Astrocyte of the hippocampus (primary cell): ENCODE data around the gene CDH2.

ENCODE experiments used
- DNase-seq: peaks from one replicate; pipeline ENCODE4 v3.0.0; 2011; ENCODE audit warnings: low read depth, low spot score

CDH2 gene

DNA sequence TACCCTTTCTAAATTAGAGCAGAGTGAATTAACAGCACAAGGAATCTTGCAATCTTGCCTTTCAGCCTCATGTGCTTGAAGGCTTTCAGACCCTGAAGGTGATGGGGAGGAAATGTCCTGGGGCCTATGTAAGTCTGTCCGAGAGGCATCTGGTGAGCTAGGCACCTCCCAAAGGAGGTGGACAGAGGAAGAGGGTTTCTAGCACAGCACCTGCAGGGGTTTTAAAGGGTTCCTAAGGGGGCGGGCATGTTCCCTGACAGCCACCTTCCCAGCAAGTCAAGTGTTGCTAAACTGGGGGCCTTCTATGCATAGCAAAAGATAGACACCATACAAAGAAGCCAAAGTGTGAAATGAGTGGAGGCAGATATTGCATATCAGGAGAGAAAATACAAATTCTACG lies 88.5 kb downstream of the CDH2 start:
- DNase-seq = no peak

DNA sequence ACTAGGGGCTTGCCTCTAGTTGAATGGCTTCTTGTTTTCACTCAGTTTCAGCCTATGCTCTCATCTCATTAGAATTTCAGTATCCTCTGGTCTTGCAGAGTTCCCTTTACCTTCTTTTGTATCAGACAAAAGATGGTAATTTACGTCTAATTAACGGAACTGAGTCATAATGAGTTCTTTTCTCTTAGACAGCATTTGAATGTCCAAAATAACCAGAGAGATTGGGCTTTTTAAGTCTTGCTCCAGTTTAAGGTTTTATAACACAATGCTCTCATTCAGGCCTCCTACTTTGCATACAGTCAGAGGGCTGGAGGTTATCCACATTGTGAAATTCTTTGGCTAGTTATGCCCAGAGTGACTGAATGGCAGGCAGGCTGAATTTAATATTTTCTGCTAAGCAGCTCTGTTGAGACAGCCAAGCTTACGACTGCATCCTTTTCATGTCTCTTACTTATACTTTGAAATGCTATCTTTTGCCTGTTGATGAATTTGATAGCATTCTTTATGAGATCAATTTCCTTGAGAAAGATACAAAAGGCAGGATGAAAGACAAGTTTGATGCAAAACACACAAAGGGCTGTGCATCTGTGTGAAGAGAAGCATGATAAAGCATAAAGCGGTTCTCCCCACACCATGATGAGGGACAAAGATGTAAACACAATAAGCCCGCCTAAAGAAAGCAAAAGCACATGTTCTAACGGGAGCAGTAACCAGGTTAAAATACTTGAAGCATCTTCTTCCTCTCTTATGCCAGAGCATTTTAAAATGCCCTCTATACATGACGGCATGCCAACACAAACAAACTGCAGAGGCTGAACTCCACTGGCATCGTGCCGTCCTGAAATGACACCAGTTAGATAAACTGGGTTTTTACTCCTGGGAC lies 90.0 kb downstream of the CDH2 start:
- peak; percentile 87 for DNase-seq

- no peak for DNase-seq
Observed at GRCh38 chr18:28081516-28081915, 95.4 kb downstream of the CDH2 start.

DNA sequence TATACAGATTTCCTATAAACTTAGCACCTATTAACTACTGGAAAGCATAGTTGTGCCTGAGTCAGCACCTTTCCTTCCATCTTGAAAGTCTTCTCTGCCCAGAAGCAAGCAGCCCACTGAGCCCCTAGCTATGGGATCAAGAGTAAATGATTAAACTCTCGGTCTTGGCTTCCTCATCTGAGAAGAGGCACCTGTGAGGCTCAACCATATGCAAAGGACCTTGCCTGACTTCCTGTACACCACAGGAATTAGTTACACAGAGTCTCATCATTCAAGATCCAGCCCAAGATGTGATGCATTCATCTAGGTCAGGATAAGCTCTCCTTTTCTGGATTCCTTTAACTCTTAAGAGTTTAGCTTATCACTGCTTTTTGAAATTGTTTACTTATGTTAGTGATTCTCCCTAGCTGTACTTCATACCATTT lies 96.0 kb downstream of the CDH2 start:
- no peak for DNase-seq

DNA sequence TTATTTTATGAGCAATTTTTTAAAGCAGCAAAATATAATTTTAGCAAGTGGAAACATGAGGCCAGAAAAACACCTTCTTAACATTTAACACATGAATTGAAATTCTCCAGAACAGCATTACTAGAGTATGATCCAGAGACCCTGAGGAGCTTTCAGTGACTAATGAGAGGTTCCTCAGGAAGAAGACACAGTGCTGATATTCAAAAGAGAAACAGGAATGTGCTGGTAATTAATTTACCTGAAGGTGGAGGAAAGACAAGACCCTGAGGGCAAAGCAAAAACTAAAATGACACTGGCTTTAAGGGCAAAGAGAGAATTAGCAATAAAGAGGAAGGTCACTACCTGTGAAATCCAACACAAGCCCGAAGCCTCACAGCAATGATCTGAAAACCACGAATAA lies 97.0 kb downstream of the CDH2 start:
- no peak for DNase-seq

- no peak for DNase-seq
Observed at GRCh38 chr18:28078849-28079248, 98.1 kb downstream of the CDH2 start.

DNA sequence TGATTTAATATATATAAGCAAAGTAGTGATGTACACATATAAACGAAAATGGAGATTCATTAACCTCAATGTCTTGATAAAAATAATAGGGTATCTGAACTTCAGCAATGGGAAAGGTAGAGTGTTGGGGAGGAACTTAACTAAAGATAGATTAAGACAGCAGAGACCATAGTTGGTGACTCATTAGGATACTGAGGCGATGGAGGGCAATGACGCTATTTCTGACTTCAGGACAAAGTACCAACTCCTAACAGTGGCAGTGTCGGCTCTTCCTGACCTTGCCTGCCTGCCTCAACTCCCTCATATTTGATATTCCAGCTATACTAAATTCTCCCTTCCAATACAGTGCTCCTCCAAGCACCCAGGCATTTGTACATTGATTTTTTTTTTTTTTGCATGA lies 98.6 kb downstream of the CDH2 start:
- no peak for DNase-seq

GRCh38 chr18:28075501-28075900 lies 101.4 kb downstream of the CDH2 start:
- DNase-seq = peak; percentile 41

DNA sequence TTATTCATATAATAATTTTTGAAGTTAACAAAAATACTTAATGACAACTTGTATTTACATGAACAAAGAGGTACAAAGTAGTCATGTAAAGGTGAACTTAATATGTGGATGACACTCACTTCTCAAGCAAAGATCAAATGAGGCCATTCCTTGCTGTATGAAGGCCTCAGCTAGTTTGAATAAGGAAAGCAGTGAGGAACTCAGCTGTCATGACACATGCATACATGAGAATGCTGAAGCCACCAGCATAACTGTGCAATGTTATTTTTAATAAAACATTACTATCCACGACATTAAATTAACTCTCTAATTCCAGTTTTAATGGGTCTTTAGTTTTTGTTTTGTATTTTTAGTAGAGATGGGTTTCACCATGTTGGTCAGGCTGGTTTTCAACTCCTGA lies 102.9 kb downstream of the CDH2 start:
- no peak for DNase-seq

DNA sequence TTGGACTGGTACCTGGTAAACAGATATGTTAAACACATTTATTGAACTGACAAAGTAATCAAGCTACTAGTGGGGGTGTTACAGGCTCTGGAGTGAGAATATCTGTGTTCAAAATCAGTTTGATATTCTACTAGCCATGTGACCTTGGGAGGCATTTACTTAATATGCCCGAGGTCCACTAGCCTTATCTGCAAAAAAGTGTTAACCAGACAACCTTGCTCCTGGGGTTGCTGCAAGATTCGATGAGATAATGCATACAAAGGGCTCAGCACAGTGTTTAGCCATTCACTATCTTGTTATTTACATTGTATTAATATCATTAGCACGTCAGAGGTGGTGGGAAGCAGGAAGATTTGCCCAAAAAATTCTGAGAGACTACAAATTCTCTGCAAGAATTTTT lies 103.3 kb downstream of the CDH2 start:
- DNase-seq = no peak

GRCh38 chr18:28071199-28071598 lies 105.7 kb downstream of the CDH2 start:
- DNase-seq = no peak

GRCh38 chr18:28068207-28068606 lies 108.7 kb downstream of the CDH2 start:
- no peak for DNase-seq

GRCh38 chr18:28067346-28067745 lies 109.6 kb downstream of the CDH2 start:
- no peak for DNase-seq

DNA sequence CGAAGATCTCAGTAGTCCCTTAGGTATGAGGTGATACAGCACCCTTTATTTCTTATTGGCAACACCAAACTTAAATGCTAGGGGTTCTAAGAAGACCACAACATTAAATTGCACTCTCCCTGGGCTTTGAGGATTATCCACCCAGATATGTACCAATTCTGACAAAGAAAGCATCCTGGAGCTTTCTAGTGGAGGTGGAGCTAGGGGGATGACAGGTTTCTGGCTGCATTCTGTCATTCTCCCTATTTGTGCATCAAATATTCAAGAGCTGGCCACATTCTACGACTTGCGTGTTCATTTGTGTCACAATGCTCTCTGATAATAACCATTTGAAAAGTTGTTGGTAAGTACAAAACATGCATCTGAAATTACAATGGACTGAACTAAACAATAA lies 111.1 kb downstream of the CDH2 start:
- DNase-seq = peak; percentile 59

DNA sequence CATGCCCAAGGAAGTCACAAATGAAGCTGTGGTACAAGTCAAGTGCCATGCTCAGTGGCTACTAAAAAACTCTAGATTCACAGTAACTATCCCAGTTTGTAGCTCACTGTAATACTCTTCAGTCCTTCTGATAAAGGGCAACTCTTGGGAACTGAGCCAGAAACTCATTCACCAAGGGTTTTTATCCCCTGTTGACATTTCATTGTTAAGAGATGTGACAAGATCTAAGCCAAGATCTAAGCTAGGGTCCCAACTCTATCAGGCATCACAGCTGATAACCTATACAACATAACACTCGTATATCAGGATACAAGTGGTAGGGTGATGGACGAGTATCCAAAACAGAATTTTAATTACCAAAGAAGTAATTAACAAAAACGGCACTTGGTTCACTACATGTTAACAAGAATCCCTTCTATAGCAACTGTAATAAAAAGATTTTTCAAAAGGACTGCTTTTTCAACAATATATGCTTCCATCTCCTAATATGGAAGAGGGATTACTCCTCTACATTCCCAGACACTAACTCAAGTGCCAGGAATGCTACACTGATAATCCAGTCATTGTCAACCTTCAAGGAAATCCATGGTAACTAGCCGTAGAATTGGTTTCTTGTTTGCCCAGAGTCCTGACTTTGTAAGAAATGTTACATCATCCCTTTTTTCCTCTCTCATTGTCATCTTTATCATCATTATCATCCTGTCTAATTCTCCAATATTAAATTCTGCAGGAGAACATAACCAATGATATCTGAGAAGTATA lies 111.7 kb downstream of the CDH2 start:
- DNase-seq = peak; percentile 88

DNA sequence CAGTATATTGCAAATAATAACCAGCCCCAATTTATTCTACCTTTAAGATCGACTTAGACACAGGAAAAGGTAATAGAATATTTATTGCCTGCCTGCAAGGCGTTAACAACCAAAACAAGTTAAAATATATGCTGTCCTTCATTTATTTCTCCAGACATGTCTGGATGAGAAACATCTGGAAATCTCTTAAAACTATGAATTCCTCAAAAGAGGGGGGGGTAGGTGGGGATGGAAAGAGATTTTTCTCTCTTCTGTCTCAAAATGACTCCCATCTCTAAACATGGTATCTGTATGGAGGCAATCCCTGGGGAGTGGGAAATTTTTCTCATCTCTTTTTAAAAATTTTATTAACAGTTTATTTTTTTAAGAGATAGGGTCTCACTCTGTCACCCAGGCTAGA lies 113.0 kb downstream of the CDH2 start:
- DNase-seq = no peak

- DNase-seq = peak; percentile 71
Observed at GRCh38 chr18:28063271-28063761, 113.6 kb downstream of the CDH2 start.

- DNase-seq = no peak
Observed at GRCh38 chr18:28062443-28062842, 114.5 kb downstream of the CDH2 start.

- no peak for DNase-seq
Observed at GRCh38 chr18:28059861-28060260, 117.1 kb downstream of the CDH2 start.

DNA sequence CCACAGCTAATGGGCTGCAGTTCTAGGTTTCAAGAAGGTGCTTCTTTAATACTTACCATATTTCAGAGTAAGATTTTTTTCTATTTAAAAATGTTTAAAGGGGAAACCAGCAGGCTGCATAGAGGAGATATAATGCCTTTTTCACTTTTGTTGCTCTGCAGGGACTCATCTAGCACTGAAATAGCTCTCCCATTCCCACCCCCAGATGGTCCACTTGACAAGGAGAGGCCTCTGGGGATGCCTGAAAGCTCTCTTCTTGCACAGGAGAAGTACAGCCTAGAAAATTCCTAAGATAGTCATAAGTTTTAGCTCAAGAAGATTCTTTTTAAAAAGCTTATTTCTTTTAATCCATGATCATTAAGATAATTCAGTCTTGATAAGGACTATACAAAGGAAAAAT lies 126.4 kb downstream of the CDH2 start:
- DNase-seq = no peak

DNA sequence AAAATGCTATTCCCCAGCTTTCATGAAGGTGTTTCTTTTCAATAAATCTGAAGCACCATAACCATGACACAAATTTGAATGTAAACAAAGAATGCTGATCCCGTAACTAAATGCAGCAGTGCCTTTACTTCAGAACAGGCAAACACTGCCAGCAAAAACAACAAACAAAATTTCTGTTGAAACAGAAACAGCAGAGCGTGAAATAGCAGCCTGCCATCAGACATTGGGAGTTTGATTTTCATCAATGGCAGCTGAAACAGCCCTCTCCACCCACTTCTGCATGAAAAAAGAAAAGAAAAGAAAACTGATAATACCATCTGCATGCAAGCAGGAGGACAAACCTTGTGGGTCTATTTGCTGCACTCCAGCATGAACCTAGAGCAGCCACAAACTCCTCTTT lies 128.3 kb downstream of the CDH2 start:
- no peak for DNase-seq

GRCh38 chr18:28045880-28046279 lies 131.1 kb downstream of the CDH2 start:
- DNase-seq = no peak
